ENCODE data around the gene PRPF39.
"Not testable (repeated sequence)": the region's sequence is repeated elsewhere in the genome, so short reads cannot be mapped to it uniquely, and the experiment has no call there.

Gene PRPF39

DNA sequence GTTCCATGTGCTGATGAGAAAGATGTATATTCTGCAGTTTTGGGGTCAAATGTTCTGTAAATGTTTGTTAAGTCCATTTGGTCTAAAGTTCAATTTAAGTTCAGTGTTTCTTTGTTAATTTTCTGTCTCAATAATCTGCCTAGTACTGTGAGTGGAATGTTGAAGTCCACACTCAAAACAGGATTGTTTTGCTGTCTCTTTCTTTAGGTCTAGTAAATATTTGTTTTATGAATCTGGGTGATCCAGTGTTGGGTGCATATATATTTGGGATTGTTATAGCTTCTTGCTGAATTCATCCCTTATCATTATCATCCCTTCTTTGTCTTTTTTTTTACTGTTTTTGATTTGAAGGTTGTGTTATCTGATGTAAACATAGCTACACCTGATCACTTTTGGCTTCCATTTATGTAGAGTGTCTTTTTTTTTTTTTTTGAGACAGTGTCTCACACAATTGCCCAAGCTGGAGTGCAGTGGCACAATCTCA is 26.0 kb upstream of the PRPF39 start:
- H3K27ac ChIP-seq (ENCODE audit: low read depth, low read length), result no peak overlapping the region
- no peaks in the 10 kb centered on the region for H3K4me1 ChIP-seq (ENCODE audit: control insufficient read depth, insufficient read depth, low read length, unreplicated experiment)
- H3K79me2 ChIP-seq (ENCODE audit: control insufficient read depth, insufficient read depth, low read length, unreplicated experiment), result peaks cover 8% of the 10 kb centered on the region
- no peak overlapping the region for H3K4me3 ChIP-seq (ENCODE audit: low read depth, low read length)
- H3K27me3 ChIP-seq (ENCODE audit: insufficient read depth, low read length), result no peaks in the 10 kb centered on the region
- 0 out of 2 replicates have a peak, but pooled peaks cover 8% of the 10 kb centered on the region for H3K36me3 ChIP-seq (ENCODE audit: insufficient read depth, low read length)
- no peak overlapping the region for H2AFZ ChIP-seq (ENCODE audit: low read length, unreplicated experiment)

GRCh38 chr14:45060551-45060950 is 23.4 kb upstream of the PRPF39 start:
- no peak overlapping the region for H2AFZ ChIP-seq (ENCODE audit: low read length, unreplicated experiment)
- no peaks in the 10 kb centered on the region for H3K27me3 ChIP-seq (ENCODE audit: insufficient read depth, low read length)
- no peaks in the 10 kb centered on the region for H3K4me1 ChIP-seq (ENCODE audit: control insufficient read depth, insufficient read depth, low read length, unreplicated experiment)
- no peak overlapping the region for H3K27ac ChIP-seq (ENCODE audit: low read depth, low read length)
- no peak overlapping the region for H3K4me3 ChIP-seq (ENCODE audit: low read depth, low read length)
- H3K79me2 ChIP-seq (ENCODE audit: control insufficient read depth, insufficient read depth, low read length, unreplicated experiment), result peaks cover 8% of the 10 kb centered on the region
- H3K36me3 ChIP-seq (ENCODE audit: insufficient read depth, low read length), result 0 out of 2 replicates have a peak, but pooled peaks cover 5% of the 10 kb centered on the region

DNA sequence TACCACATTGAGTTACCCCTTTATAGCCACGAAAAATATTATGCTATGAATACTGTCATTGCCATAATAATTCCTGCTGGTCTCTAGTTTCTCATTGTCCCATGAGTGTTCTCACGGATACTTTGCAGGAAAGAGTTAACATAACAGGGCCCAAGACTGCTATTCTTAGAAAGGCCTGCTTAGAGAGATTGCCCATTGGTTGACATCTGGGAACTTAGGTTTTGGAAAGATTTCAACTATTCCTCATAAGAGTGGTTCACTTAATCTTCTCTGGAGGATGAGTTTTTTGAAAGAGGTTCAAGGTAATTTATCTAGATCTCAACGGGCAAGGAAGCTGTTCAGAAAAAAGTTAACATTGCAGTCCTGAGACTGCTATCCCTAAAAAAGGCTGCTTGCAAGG is 18.4 kb upstream of the PRPF39 start:
- H3K27me3 ChIP-seq (ENCODE audit: insufficient read depth, low read length), result no peaks in the 10 kb centered on the region
- H3K27ac ChIP-seq (ENCODE audit: low read depth, low read length), result no peak overlapping the region
- H3K4me3 ChIP-seq (ENCODE audit: low read depth, low read length), result no peak overlapping the region
- 0 out of 2 replicates have a peak, but pooled peaks cover 5% of the 10 kb centered on the region for H3K36me3 ChIP-seq (ENCODE audit: insufficient read depth, low read length)
- no peaks in the 10 kb centered on the region for H3K4me1 ChIP-seq (ENCODE audit: control insufficient read depth, insufficient read depth, low read length, unreplicated experiment)
- no peak overlapping the region for H2AFZ ChIP-seq (ENCODE audit: low read length, unreplicated experiment)
- no peaks in the 10 kb centered on the region for H3K79me2 ChIP-seq (ENCODE audit: control insufficient read depth, insufficient read depth, low read length, unreplicated experiment)

- Histone ChIP-seq H3K27ac (ENCODE audit: low read depth, low read length) (no peak overlapping the region), H3K4me3 (ENCODE audit: low read depth, low read length) (no peak overlapping the region), H3K36me3 (ENCODE audit: insufficient read depth, low read length) (0 out of 2 replicates have a peak, but pooled peaks cover 5% of the 10 kb centered on the region), H3K27me3 (ENCODE audit: insufficient read depth, low read length) (no peaks in the 10 kb centered on the region), H3K4me1 (ENCODE audit: control insufficient read depth, insufficient read depth, low read length, unreplicated experiment) (no peaks in the 10 kb centered on the region), H3K79me2 (ENCODE audit: control insufficient read depth, insufficient read depth, low read length, unreplicated experiment) (no peaks in the 10 kb centered on the region), H2AFZ (ENCODE audit: low read length, unreplicated experiment) (no peak overlapping the region)
Observed at GRCh38 chr14:45065956-45066355, 18.0 kb upstream of the PRPF39 start.

- Histone ChIP-seq H2AFZ (ENCODE audit: low read length, unreplicated experiment) (no peak overlapping the region), H3K36me3 (ENCODE audit: insufficient read depth, low read length) (0 out of 2 replicates have a peak, but pooled peaks cover 5% of the 10 kb centered on the region), H3K79me2 (ENCODE audit: control insufficient read depth, insufficient read depth, low read length, unreplicated experiment) (no peaks in the 10 kb centered on the region), H3K27ac (ENCODE audit: low read depth, low read length) (no peak overlapping the region), H3K4me1 (ENCODE audit: control insufficient read depth, insufficient read depth, low read length, unreplicated experiment) (no peaks in the 10 kb centered on the region), H3K27me3 (ENCODE audit: insufficient read depth, low read length) (no peaks in the 10 kb centered on the region), H3K4me3 (ENCODE audit: low read depth, low read length) (no peak overlapping the region)
Observed at GRCh38 chr14:45066667-45067066, 17.2 kb upstream of the PRPF39 start.

DNA sequence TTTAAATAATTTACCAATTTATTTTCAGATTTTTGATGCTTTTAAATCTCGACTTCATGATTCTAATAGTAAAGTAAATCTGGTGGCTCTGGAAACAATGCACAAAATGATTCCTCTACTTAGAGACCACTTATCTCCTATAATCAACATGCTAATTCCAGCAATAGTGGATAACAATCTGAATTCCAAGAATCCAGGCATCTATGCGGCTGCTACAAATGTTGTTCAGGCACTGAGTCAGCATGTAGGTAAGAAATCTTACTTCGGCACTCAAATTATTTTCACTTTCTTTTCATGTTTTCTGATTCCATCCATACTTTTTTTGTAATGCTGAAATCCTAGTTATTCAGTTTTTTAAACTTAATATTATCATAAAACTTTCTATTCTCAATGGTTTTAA is 15.5 kb upstream of the PRPF39 start:
- Histone ChIP-seq H3K79me2 (ENCODE audit: control insufficient read depth, insufficient read depth, low read length, unreplicated experiment) (no peaks in the 10 kb centered on the region), H2AFZ (ENCODE audit: low read length, unreplicated experiment) (no peak overlapping the region), H3K27me3 (ENCODE audit: insufficient read depth, low read length) (no peaks in the 10 kb centered on the region), H3K4me1 (ENCODE audit: control insufficient read depth, insufficient read depth, low read length, unreplicated experiment) (no peaks in the 10 kb centered on the region), H3K4me3 (ENCODE audit: low read depth, low read length) (no peak overlapping the region), H3K27ac (ENCODE audit: low read depth, low read length) (no peak overlapping the region), H3K36me3 (ENCODE audit: insufficient read depth, low read length) (0 out of 2 replicates have a peak, but pooled peaks cover 2% of the 10 kb centered on the region)

DNA sequence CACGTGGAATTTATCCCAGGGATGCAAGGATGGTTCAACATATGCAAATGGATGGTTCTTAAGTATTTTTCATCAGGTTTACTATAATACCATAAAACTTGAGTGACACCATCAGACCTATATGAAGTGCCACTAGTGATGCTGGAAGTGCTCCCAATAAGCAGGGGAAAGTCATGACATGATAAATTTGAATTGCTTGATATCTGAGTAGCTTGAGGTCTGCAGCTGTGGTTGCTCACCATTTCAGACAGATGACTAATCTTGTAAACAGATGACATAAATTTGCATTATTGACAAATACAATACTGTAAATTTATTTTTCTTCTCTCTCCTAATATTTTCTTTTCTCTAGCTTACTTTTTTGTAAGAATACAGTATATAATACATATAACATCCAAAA is 13.7 kb upstream of the PRPF39 start:
- no peak overlapping the region for H3K27ac ChIP-seq (ENCODE audit: low read depth, low read length)
- no peak overlapping the region for H2AFZ ChIP-seq (ENCODE audit: low read length, unreplicated experiment)
- H3K27me3 ChIP-seq (ENCODE audit: insufficient read depth, low read length), result no peaks in the 10 kb centered on the region
- no peaks in the 10 kb centered on the region for H3K4me1 ChIP-seq (ENCODE audit: control insufficient read depth, insufficient read depth, low read length, unreplicated experiment)
- no peaks in the 10 kb centered on the region for H3K79me2 ChIP-seq (ENCODE audit: control insufficient read depth, insufficient read depth, low read length, unreplicated experiment)
- peaks cover 6% of the 10 kb centered on the region for H3K36me3 ChIP-seq (ENCODE audit: insufficient read depth, low read length)
- H3K4me3 ChIP-seq (ENCODE audit: low read depth, low read length), result no peak overlapping the region

DNA sequence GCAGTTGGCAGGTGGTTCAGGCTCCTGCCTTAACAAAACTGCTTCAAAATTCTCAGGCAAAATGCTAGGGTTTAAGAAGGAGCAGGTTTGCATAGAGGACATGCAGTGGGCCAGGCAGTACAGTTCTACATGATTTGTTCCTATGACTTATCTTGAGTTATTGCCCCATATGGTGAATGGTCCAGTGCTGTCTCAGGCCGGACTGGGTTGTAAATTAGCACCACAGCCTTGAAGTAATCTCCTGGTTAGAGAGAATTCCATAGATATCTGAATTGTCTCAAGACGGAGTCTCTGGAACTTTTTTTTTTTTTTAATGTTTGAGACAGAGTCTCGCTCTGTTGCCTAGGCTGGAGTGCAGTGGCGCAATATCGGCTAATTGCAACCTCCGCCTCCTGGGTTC is 11.8 kb upstream of the PRPF39 start:
- Histone ChIP-seq H3K4me3 (ENCODE audit: low read depth, low read length) (no peak overlapping the region), H3K27ac (ENCODE audit: low read depth, low read length) (no peak overlapping the region), H3K4me1 (ENCODE audit: control insufficient read depth, insufficient read depth, low read length, unreplicated experiment) (no peaks in the 10 kb centered on the region), H3K27me3 (ENCODE audit: insufficient read depth, low read length) (no peaks in the 10 kb centered on the region), H3K36me3 (ENCODE audit: insufficient read depth, low read length) (peaks cover 4% of the 10 kb centered on the region), H3K79me2 (ENCODE audit: control insufficient read depth, insufficient read depth, low read length, unreplicated experiment) (no peaks in the 10 kb centered on the region), H2AFZ (ENCODE audit: low read length, unreplicated experiment) (no peak overlapping the region)

DNA sequence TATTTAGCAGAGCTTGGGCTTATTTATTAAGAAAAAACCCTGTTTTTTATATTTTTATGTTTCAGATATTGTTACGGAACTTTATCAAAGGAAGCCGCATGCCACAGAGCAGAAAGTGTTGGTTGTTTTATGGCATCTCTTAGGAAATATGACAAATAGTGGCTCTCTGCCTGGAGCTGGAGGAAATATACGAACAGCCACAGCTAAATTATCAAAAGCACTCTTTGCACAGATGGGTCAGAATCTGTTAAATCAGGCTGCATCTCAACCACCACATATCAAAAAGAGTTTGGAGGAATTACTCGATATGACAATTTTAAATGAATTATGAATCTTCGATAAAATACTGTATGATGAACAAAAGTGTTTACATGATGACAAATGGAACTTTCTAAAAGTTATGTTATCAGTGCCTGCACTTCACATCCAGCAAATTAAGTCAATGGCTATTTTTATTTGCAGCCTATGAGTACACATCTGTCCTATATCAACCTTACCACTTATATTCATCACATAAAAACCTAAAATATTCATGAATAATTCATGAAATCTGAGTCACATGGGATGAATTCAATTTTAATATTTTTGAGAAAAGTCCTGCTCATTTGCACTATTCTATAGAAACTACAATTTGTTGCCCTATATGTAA is 10.6 kb upstream of the PRPF39 start:
- Histone ChIP-seq H3K4me3 (ENCODE audit: low read depth, low read length) (no peak overlapping the region), H3K79me2 (ENCODE audit: control insufficient read depth, insufficient read depth, low read length, unreplicated experiment) (no peaks in the 10 kb centered on the region), H3K4me1 (ENCODE audit: control insufficient read depth, insufficient read depth, low read length, unreplicated experiment) (no peaks in the 10 kb centered on the region)

DNA sequence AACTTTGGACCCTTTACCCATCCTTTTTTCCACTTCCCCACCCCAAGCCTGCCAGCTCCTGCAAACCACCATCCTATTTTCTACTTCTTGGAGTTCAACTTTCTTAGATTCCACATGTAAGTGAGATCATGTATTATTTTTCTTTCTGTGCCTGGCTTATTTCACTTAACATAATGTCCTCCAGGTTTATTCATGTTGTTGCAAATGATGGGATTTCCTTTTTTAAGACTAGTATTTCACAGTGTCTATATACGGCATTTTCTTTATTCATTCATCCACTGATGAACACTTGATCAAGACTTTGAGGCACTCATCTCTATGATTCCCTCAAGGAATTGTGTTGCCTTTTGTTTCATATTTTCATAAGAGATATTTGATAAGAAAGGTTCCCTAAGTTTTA is 5.6 kb upstream of the PRPF39 start:
- no peaks in the 10 kb centered on the region for H3K4me1 ChIP-seq (ENCODE audit: control insufficient read depth, insufficient read depth, low read length, unreplicated experiment)
- no peak overlapping the region for H3K27ac ChIP-seq (ENCODE audit: low read depth, low read length)
- H3K27me3 ChIP-seq (ENCODE audit: insufficient read depth, low read length), result no peaks in the 10 kb centered on the region
- no peaks in the 10 kb centered on the region for H3K79me2 ChIP-seq (ENCODE audit: control insufficient read depth, insufficient read depth, low read length, unreplicated experiment)
- peaks cover 4% of the 10 kb centered on the region for H3K36me3 ChIP-seq (ENCODE audit: insufficient read depth, low read length)
- no peak overlapping the region for H3K4me3 ChIP-seq (ENCODE audit: low read depth, low read length)
- H2AFZ ChIP-seq (ENCODE audit: low read length, unreplicated experiment), result no peak overlapping the region

More for the DNA sequence above, 10.6 kb upstream of the PRPF39 start:
- H3K27ac ChIP-seq (ENCODE audit: low read depth, low read length), result no peak overlapping the region
- H3K27me3 ChIP-seq (ENCODE audit: insufficient read depth, low read length), result no peaks in the 10 kb centered on the region
- H3K36me3 ChIP-seq (ENCODE audit: insufficient read depth, low read length), result peaks cover 4% of the 10 kb centered on the region
- H2AFZ ChIP-seq (ENCODE audit: low read length, unreplicated experiment), result no peak overlapping the region

DNA sequence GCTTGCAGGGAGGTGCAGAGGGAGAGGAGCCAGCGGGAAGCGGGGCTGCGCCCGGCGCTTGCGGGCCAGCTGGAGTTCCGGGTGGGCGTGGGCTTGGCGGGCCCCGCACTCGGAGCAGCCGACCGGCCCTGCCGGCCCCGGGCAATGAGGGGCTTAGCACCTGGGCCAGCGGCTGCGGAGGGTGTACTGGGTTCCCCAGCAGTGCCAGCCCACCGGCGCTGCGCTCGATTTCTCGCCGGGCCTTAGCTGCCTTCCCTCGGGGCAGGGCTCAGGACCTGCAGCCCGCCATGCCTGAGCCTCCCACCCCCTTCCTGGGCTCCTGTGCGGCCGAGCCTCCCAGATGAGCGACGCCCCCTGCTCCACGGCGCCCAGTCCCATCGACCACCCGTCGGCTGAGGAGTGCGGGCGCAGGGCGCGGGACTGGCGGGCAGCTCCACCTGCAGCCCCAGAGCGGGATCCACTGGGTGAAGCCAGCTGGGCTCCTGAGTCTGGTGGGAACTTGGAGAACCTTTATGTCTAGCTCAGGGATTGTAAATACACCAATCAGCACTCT is 3.4 kb upstream of the PRPF39 start:
- H3K27ac ChIP-seq (ENCODE audit: low read depth, low read length); H3K27me3 ChIP-seq (ENCODE audit: insufficient read depth, low read length); H2AFZ ChIP-seq (ENCODE audit: low read length, unreplicated experiment); H3K4me1 ChIP-seq (ENCODE audit: control insufficient read depth, insufficient read depth, low read length, unreplicated experiment); H3K36me3 ChIP-seq (ENCODE audit: insufficient read depth, low read length); H3K4me3 ChIP-seq (ENCODE audit: low read depth, low read length): not testable (repeated sequence)
- peaks cover 16% of the 10 kb centered on the region for H3K79me2 ChIP-seq (ENCODE audit: control insufficient read depth, insufficient read depth, low read length, unreplicated experiment)
